ENCODE measurements around the gene MPV17.
"Not testable (repeated sequence)": the region's sequence is repeated elsewhere in the genome, so short reads cannot be mapped to it uniquely, and the experiment has no call there.

MPV17 gene

GRCh38 chr2:27323596-27324285 is 844 bp upstream of the MPV17 start:
- no peak for DNase-seq (ENCODE audit: low spot score)

- DNase-seq (ENCODE audit: low spot score): no peak
Measured at GRCh38 chr2:27322301-27322765, 564 bp downstream of the MPV17 start.

GRCh38 chr2:27320958-27321543 is 1.8 kb downstream of the MPV17 start:
- DNase-seq (ENCODE audit: low spot score): peak; percentile 97

- DNase-seq (ENCODE audit: low spot score): not testable (repeated sequence)
Measured at GRCh38 chr2:27319839-27320238, 3.1 kb downstream of the MPV17 start.

- DNase-seq (ENCODE audit: low spot score): no peak
Measured at GRCh38 chr2:27316655-27317412, 6.1 kb downstream of the MPV17 start.

GRCh38 chr2:27315122-27315521 is 7.8 kb downstream of the MPV17 start:
- DNase-seq (ENCODE audit: low spot score): no peak

- no peak for DNase-seq (ENCODE audit: low spot score)
Measured at GRCh38 chr2:27314709-27315108, 8.2 kb downstream of the MPV17 start.

- DNase-seq (ENCODE audit: low spot score): no peak
Measured at GRCh38 chr2:27313882-27314645, 8.8 kb downstream of the MPV17 start.

GRCh38 chr2:27312152-27312551 is 10.7 kb downstream of the MPV17 start:
- no peak for DNase-seq (ENCODE audit: low spot score)

- DNase-seq (ENCODE audit: low spot score): no peak
Measured at GRCh38 chr2:27309651-27310050, 13.2 kb downstream of the MPV17 start.

- peak; percentile 47 for DNase-seq (ENCODE audit: low spot score)
Measured at GRCh38 chr2:27308359-27308881, 14.5 kb downstream of the MPV17 start, which contains the start of gene UCN. UCN (minus strand) TSS chr2:27308445; CDS start chr2:27307895, 550 bp downstream.

- no peak for DNase-seq (ENCODE audit: low spot score)
Measured at GRCh38 chr2:27307545-27308358, 15.1 kb downstream of the MPV17 start.

GRCh38 chr2:27307287-27307544 is 15.7 kb downstream of the MPV17 start:
- DNase-seq (ENCODE audit: low spot score): no peak

- DNase-seq (ENCODE audit: low spot score): no peak
Measured at GRCh38 chr2:27306573-27307286, 16.2 kb downstream of the MPV17 start.

- DNase-seq (ENCODE audit: low spot score): no peak
Measured at GRCh38 chr2:27306136-27306535, 16.8 kb downstream of the MPV17 start.

- no peak for DNase-seq (ENCODE audit: low spot score)
Measured at GRCh38 chr2:27305516-27305915, 17.4 kb downstream of the MPV17 start.

GRCh38 chr2:27304488-27305240 is 18.2 kb downstream of the MPV17 start:
- DNase-seq (ENCODE audit: low spot score): no peak

GRCh38 chr2:27303093-27304025 is 19.5 kb downstream of the MPV17 start:
- DNase-seq (ENCODE audit: low spot score): peak; percentile 82

GRCh38 chr2:27300606-27301005 is 22.3 kb downstream of the MPV17 start:
- not testable (repeated sequence) for DNase-seq (ENCODE audit: low spot score)

Data from AG08395 (cell line).